Prostate gland (tissue), 2 donors: ENCODE measurements around the gene DECR2. TPM values are rescaled to one million over a fixed set of nuclear protein-coding genes. Genes with fewer than 3 reads are reported as not detected.
A peak's percentile ranks its signal among the peaks of the same experiment; 100 is the strongest.

Experiments used
- DNase-seq: peaks from one replicate; pipeline ENCODE4 v3.0.0-alpha.2; 2019; ENCODE audit warnings: low spot score
- H3K27ac ChIP-seq, 2 donors: fragments of 200-600 bp; sonication (generic); 2 replicates each; pipeline ENCODE4 v1.5.1; 2017 to 2019
- H3K27me3 ChIP-seq: fragments of 200-600 bp; sonication (generic); replicated peaks from 2 replicates; pipeline ENCODE4 v1.5.1; 2019; ENCODE audit not compliant: insufficient read depth
- H3K36me3 ChIP-seq, 2 donors: fragments of 200-600 bp; sonication (generic); 1 replicate in 1 of 2; 2 replicates in 1 of 2; pipeline versions ENCODE4 v1.5.1 to v1.8.1; 2017 to 2019
- H3K4me1 ChIP-seq: fragments of 200-600 bp; sonication (generic); replicated peaks from 2 replicates; pipeline ENCODE4 v1.5.1; 2019
- H3K4me3 ChIP-seq, 2 donors: fragments of 200-600 bp; sonication (generic); 2 replicates each; pipeline ENCODE4 v1.5.1; 2017 to 2019
- H3K9me3 ChIP-seq: fragments of 200-600 bp; sonication (generic); 2 replicates; pipeline ENCODE4 v1.5.1; 2017
- CTCF ChIP-seq, 4 experiments: fragments of 200-600 bp in 2 of 4; fragments of 450-650 bp in 2 of 4; sonication (generic) in 2 of 4; IDR thresholded peaks; 1 replicate in 3 of 4; 2 replicates in 1 of 4; pipeline ENCODE4 v1.5.1; 2016 to 2019; ENCODE audit warnings: antibody characterized with exemption in 4 of 4, mild to moderate bottlenecking in 2 of 4, moderate library complexity in 2 of 4
- POLR2A ChIP-seq: fragments of 450-650 bp; IDR thresholded peaks from one replicate; pipeline ENCODE4 v1.6.1; 2016; ENCODE audit warnings: antibody characterized with exemption, mild to moderate bottlenecking
- POLR2AphosphoS5 ChIP-seq: sonication (generic); formaldehyde crosslinking; IDR thresholded peaks from one replicate; pipeline ENCODE4 v1.6.1; 2017; ENCODE audit warnings: antibody characterized with exemption
- WGBS: methylation state at CpG from one replicate; pipeline ENCODE4 v1.1.5; 2018; 5-methylcytosine and 5-hydroxymethylcytosine counted together
- intact Hi-C: fragments of 100-400 bp; cut with DNase I; formaldehyde crosslinking; loops from one replicate; pipeline ENCODE4 v1.14.2; 2022
- total RNA-seq, 2 donors: library from RNA; depleted of rRNA; stranded (reverse); fragments of >200 nt; gene quantifications; one replicate each; pipeline ENCODE4 v1.1.0, GENCODE V29; 2016

The DECR2 gene
- total RNA-seq, 2 donors from 2014 or later, result 23.7 to 38.5 TPM

- Histone ChIP-seq H3K27ac (no peak overlapping the region), H3K36me3 (no peaks in the 10 kb centered on the region), H3K4me1 (peaks cover 6% of the 10 kb centered on the region), H3K27me3 (no peaks in the 10 kb centered on the region), H3K4me3 (no peak overlapping the region), H3K9me3 (no peaks in the 10 kb centered on the region)
- TF ChIP-seq CTCF (IDR thresholded peaks at IDR 0.05), result no peak
- TF ChIP-seq POLR2A, result no peak
- TF ChIP-seq POLR2AphosphoS5, result no peak
- intact Hi-C loops, result no loop called here
- DNase-seq, result no peak
- WGBS, result 95% methylated on average over 12 of the region's 12 CpGs
Measured at GRCh38 chr16:455453-455852, 53.8 kb downstream of the DECR2 start.

- DNase-seq, result peak; percentile 46
Measured at GRCh38 chr16:456891-457483, 55.3 kb downstream of the DECR2 start.

GRCh38 chr16:457732-458400 is 56.2 kb downstream of the DECR2 start:
- intact Hi-C loops, result no loop called here
- 59% methylated on average over 14 of the region's 14 CpGs for WGBS
- H3K27ac ChIP-seq, result peak overlapping the region; percentile 49 to 73
- no peaks in the 10 kb centered on the region for H3K36me3 ChIP-seq
- no peak for TF ChIP-seq POLR2A
- no peak for TF ChIP-seq CTCF (IDR thresholded peaks at IDR 0.05)
- TF ChIP-seq POLR2AphosphoS5, result no peak
- peaks cover 6% of the 10 kb centered on the region for H3K4me1 ChIP-seq
- DNase-seq, result no peak
- H3K9me3 ChIP-seq, result no peaks in the 10 kb centered on the region
- no peaks in the 10 kb centered on the region for H3K27me3 ChIP-seq
- H3K4me3 ChIP-seq, result no peak overlapping the region

More at GRCh38 chr16:456891-457483, 55.3 kb downstream of the DECR2 start:
- WGBS, result 20% methylated on average over 11 of the region's 11 CpGs
- peak overlapping the region; percentile 49 to 73 for H3K27ac ChIP-seq
- TF ChIP-seq POLR2A, result no peak
- TF ChIP-seq CTCF (IDR thresholded peaks at IDR 0.05), result no peak
- TF ChIP-seq POLR2AphosphoS5, result peak; percentile 48
- H3K4me1 ChIP-seq, result peaks cover 6% of the 10 kb centered on the region
- H3K9me3 ChIP-seq, result no peaks in the 10 kb centered on the region
- H3K27me3 ChIP-seq, result no peaks in the 10 kb centered on the region
- no peaks in the 10 kb centered on the region for H3K36me3 ChIP-seq
- no peak overlapping the region for H3K4me3 ChIP-seq
- intact Hi-C loops, result no loop called here

GRCh38 chr16:459761-460160 is 58.1 kb downstream of the DECR2 start:
- TF ChIP-seq POLR2A (no peak), CTCF (IDR thresholded peaks at IDR 0.05) (no peak)
- peaks cover 6% of the 10 kb centered on the region for H3K4me1 ChIP-seq
- no peaks in the 10 kb centered on the region for H3K36me3 ChIP-seq
- H3K27me3 ChIP-seq, result no peaks in the 10 kb centered on the region
- H3K9me3 ChIP-seq, result no peaks in the 10 kb centered on the region
- H3K4me3 ChIP-seq, result no peak overlapping the region
- WGBS, result 92% methylated on average over 7 of the region's 7 CpGs
- intact Hi-C loops, result no loop called here
- no peak overlapping the region for H3K27ac ChIP-seq
- no peak for DNase-seq

GRCh38 chr16:460787-461186 is 59.1 kb downstream of the DECR2 start:
- TF ChIP-seq CTCF (IDR thresholded peaks at IDR 0.05), result no peak
- TF ChIP-seq POLR2AphosphoS5, result no peak
- TF ChIP-seq POLR2A, result no peak
- Histone ChIP-seq H3K4me3 (no peak overlapping the region), H3K27ac (no peak overlapping the region), H3K4me1 (peaks cover 6% of the 10 kb centered on the region), H3K27me3 (no peaks in the 10 kb centered on the region), H3K9me3 (no peaks in the 10 kb centered on the region), H3K36me3 (no peaks in the 10 kb centered on the region)
- intact Hi-C loops, result no loop called here
- DNase-seq, result no peak
- 79% methylated on average over 20 of the region's 20 CpGs for WGBS
